SU-DHL-6 (cell line): ENCODE measurements around the gene ACAT2.

Source experiments
- EZH2phosphoT487 ChIP-seq: fragments of 200-600 bp; sonication (generic), shearing (Covaris generic); conservative IDR thresholded peaks from 2 replicates; pipeline ENCODE4 v1.6.1; 2018; ENCODE audit warnings: mild to moderate bottlenecking, antibody characterized with exemption, low read length, moderate library complexity, mixed read lengths
- TF ChIP-seq, protein P1 (sequence below): fragments of 200-600 bp; sonication (generic); IDR thresholded peaks from one replicate; pipeline ENCODE4 v1.5.1; 2017; ENCODE audit warnings: antibody characterized with exemption, mild to moderate bottlenecking, low read length, moderate library complexity; ENCODE audit not compliant: insufficient read depth, poor library complexity, severe bottlenecking

DNA sequence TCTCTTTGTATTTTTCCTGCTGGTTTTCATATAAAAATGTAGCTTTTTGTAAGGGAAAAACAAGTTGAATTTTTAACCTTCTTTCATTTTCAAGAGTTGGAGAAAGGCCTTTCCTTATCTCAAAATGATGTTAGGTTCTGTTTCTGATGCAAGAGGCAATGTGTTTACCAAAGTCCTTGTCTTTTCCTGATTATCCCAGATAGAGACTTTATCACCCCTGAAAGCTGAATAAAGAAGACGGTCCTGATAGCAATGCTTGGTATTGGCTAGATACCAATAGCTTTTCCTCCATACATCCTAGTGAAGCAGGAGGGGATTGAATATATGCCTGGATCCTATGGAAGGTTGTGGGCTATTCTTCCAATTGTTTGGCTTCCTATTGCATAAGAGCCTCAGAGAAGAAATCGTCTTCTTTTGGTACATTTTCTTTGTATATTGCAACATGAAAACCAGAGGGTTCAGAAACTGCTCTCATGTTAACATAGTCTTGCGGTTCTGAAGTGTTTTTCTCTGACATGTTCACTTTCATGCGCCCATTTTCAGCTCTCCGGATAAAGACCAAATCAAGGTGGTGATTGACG, 43.7 kb downstream of the ACAT2 start:
- TF ChIP-seq, protein P1, sequence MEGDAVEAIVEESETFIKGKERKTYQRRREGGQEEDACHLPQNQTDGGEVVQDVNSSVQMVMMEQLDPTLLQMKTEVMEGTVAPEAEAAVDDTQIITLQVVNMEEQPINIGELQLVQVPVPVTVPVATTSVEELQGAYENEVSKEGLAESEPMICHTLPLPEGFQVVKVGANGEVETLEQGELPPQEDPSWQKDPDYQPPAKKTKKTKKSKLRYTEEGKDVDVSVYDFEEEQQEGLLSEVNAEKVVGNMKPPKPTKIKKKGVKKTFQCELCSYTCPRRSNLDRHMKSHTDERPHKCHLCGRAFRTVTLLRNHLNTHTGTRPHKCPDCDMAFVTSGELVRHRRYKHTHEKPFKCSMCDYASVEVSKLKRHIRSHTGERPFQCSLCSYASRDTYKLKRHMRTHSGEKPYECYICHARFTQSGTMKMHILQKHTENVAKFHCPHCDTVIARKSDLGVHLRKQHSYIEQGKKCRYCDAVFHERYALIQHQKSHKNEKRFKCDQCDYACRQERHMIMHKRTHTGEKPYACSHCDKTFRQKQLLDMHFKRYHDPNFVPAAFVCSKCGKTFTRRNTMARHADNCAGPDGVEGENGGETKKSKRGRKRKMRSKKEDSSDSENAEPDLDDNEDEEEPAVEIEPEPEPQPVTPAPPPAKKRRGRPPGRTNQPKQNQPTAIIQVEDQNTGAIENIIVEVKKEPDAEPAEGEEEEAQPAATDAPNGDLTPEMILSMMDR = no peak
- no peak for TF ChIP-seq EZH2phosphoT487
